Measurements from ENCODE around the gene HOOK2. TPM values are rescaled to one million over a fixed set of nuclear protein-coding genes. Genes with fewer than 3 reads are reported as not detected.

The HOOK2 gene
- total RNA-seq, 2 donors from 2014 or later, result 19.5 to 20.7 TPM

DNA sequence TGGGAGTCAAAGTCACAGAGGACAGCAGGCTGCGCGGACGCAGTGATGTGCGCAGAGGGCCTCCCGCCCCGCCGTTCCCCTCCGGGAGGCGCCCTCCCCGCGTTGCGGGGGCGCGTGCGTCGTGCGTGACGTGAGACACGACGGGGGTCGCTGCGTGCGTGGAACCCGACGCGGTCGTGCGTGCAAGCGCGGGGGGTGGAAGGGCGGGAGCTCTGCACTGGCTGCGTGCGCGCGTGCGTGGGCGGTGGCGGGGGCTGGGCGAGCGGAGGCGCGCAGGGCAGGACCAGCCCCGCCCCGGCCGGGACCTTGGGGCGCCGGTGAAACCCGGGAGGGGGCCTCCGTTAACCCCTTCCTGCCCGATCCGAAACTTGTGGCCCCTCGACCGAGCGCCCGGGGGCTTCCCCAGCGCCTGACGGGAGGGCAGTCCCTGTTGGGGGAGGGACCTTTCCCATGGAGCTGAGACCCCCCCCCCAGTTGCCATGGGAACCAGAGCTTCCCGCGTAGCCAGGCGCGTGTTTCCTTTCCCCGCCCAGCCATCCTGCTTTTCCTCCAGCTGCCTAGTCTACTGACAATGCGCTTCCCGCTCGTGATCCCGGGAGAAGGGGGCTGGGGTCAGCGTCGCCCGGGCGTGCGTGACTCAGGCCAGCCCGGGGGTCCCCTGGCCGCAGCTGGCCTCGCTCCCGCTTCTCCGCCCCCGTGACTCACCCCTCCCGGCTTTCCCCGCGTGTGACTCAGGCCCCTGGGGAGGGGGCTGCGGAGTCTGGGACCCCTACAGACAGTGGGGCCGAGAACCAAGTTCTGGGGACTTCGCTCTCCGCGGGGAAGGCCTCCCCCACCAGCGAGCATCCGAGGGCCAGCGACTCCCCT, 7.3 kb upstream of the HOOK2 start:
- Mint-ChIP-seq H3K27me3 (no peaks in the 10 kb centered on the region), H3K36me3 (no peaks in the 10 kb centered on the region), H3K4me3 (peak overlapping the region; percentile 84), H3K27ac (peak overlapping the region in 1 of 2 donors; percentile 81), H3K9me3 (no peaks in the 10 kb centered on the region), H3K4me1 (ENCODE audit: low read depth in 2 of 2) (peaks cover 21 to 25% of the 10 kb centered on the region in 2 donors)
- DNase-seq (ENCODE audit: low spot score), result peak; percentile 92
- peak; percentile 73 to 83 for ATAC-seq

DNA sequence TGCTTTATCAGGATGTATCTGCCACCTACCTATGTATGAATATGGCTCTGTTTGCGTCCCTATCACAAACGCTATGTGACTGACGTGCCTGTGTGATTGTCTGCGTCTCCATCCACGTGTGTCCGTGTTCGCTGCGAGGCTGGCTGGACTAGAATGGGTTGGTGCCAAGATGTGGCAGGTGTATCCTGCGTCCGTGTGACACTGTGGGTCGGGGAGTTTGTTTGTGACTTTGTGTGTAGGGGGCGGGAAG, 6.7 kb upstream of the HOOK2 start:
- DNase-seq (ENCODE audit: low spot score) (no peak), ATAC-seq (no peak)
- no peaks in the 10 kb centered on the region for H3K27me3 Mint-ChIP-seq
- peak overlapping the region in 1 of 2 donors; percentile 81 for H3K27ac Mint-ChIP-seq
- H3K9me3 Mint-ChIP-seq, result no peaks in the 10 kb centered on the region
- peaks cover 25 to 26% of the 10 kb centered on the region in 2 donors for H3K4me1 Mint-ChIP-seq (ENCODE audit: low read depth in 2 of 2)
- H3K36me3 Mint-ChIP-seq, result no peaks in the 10 kb centered on the region
- H3K4me3 Mint-ChIP-seq, result peak overlapping the region; percentile 84

DNA sequence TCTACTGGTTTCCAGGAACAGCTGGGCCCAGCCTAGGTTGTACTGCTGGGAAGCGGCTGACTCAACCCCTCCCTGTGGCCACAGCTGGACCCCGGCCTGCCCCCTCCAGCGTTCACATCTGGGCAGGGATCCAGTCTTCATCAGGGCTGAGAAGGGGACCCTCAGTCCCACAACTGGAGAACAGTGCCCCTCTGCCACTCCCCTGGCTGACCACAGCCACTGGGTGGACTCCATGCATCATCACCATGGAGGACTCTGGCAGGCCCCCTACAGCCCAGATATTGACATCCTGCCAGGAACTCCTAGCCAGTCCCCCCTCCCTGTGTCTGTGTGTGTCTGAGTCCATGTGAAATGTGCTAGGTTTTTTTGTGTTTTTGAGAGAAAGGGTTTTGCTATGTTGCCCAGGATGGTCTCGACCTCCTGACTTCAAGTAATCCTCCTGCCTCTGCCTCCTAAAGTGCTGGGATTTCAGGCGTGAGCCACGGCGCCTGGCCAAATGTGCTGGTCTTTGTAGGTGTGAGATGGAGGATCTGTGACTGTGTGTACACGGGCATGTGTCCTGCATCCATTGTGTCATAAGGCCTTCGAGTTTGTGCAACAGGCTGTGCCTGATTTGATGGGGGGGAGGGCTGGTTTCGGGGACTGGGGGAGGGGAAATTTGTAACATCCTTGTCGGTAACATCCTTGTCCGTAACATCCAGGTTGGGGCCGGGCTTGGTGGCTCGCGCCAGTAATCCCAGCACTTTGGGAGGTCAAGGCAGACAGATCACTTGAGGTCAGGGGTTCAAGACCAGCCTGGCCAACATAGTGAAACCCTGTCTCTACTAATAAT, 4.0 kb upstream of the HOOK2 start:
- no peaks in the 10 kb centered on the region for H3K27me3 Mint-ChIP-seq
- H3K36me3 Mint-ChIP-seq, result no peaks in the 10 kb centered on the region

DNA sequence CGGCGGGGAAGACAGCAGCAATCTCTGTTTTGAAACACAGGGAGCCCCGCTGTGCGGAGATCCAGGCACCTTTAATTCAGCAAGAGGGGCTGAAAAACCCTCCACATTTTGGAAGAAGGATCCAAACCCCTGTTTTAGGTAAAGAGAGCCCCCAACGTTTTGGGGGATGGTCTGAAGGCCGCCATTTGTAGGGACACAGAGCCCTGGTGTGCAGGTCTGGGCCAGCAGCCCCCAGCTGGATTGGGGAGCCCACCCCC, 3.5 kb upstream of the HOOK2 start:
- Mint-ChIP-seq H3K4me3 (peak overlapping the region; percentile 92), H3K27me3 (no peaks in the 10 kb centered on the region), H3K27ac (peak overlapping the region; percentile 82 to 92), H3K4me1 (ENCODE audit: low read depth in 2 of 2) (peaks cover 26 to 29% of the 10 kb centered on the region in 2 donors), H3K36me3 (no peaks in the 10 kb centered on the region), H3K9me3 (no peaks in the 10 kb centered on the region)
- ATAC-seq (no peak), DNase-seq (ENCODE audit: low spot score) (no peak)

More for the DNA sequence above, 4.0 kb upstream of the HOOK2 start:
- no peak for ATAC-seq
- no peak for DNase-seq (ENCODE audit: low spot score)
- peaks cover 25 to 28% of the 10 kb centered on the region in 2 donors for H3K4me1 Mint-ChIP-seq (ENCODE audit: low read depth in 2 of 2)
- peak overlapping the region; percentile 92 for H3K4me3 Mint-ChIP-seq
- no peaks in the 10 kb centered on the region for H3K9me3 Mint-ChIP-seq
- H3K27ac Mint-ChIP-seq, result peak overlapping the region; percentile 82 to 92

DNA sequence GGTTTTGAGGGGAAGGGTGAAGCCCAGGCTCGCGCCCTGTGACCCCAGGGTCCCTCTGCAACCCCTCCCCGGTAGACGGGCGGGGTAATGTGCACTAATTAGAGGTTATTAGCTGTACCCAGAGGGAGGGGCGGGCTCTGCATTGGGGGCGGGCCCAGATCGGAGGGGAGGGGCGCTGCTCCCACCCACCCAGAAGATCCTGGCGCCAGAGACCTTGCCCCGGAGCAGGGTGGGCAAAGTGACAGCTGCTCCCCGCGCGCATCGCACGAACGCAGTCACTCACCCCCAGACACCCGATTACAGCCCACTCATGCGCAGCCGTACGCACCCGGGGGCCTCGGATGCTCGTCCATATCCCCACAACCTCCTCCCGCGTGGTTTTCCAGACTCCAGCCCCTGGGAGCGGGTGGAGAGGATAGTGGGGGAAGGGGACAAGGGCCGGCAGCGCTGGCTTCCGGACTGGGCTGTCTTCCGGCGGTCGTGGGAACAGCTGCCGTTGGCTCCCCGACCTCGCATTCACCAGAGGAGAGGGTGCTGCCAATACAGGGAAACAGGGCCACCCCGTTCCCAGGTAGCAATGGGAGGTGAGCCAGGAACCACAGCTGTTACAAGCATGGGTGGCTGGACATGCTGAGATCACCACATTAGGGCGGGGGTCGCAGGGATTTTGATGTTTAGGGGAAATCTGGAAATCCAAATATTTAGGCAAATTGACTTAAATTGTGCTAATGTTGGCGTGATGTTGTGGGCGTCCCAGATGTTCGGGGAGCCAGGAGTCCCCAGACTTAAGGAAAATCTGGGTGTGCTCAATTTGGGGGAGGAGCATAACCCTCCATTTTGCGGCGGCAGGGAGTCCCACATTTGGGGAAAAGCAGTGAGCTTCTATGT, 2.9 kb upstream of the HOOK2 start:
- Mint-ChIP-seq H3K4me3 (peak overlapping the region; percentile 92), H3K27ac (peak overlapping the region; percentile 82 to 92), H3K36me3 (no peaks in the 10 kb centered on the region), H3K9me3 (no peaks in the 10 kb centered on the region), H3K27me3 (no peaks in the 10 kb centered on the region), H3K4me1 (ENCODE audit: low read depth in 2 of 2) (peaks cover 29 to 30% of the 10 kb centered on the region in 2 donors)
- peak; percentile 76 for DNase-seq (ENCODE audit: low spot score)
- no peak for ATAC-seq

DNA sequence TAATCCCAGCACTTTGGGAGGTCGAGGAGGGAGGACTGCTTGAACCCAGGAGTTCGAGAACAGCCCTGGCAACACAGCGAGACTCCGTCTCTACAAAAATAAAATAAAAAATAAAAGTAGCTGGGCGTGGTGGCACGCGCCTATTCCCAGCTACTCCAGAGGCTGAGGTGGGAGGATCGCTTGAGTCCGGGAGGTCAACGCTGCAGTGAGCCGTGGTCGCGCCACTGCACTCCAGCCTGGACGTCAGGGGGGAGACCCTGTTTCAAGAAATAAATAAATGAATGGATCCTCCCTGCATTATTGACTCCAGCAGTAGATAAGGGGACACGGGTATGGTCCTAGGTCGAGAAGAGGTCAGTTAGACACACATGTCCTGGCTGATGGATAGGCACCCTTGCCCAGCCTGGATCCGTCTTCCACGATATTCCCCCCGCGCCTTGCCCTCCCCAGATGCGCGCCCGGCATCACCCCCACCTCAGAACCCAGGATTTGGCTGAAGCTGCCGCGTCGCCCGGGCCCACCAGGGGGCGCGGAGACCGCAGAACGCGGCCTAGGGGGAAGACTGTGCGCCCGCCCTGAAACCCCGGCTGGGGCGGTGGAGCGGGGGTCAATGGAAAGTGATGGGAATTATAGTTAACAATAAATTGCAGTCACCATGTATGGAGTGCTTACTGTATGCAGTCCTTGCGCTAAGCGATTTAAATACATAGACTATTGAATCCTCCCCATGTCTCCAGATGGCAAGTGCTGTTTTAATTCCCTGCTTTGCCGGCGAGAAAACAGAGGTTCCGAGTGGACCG, 2.1 kb upstream of the HOOK2 start:
- Mint-ChIP-seq H3K9me3 (no peaks in the 10 kb centered on the region), H3K27me3 (no peaks in the 10 kb centered on the region), H3K4me3 (peak overlapping the region; percentile 92), H3K36me3 (no peaks in the 10 kb centered on the region), H3K27ac (peak overlapping the region; percentile 82 to 92), H3K4me1 (ENCODE audit: low read depth in 2 of 2) (peaks cover 29 to 30% of the 10 kb centered on the region in 2 donors)
- ATAC-seq (peak; percentile 56 to 65), DNase-seq (ENCODE audit: low spot score) (peak; percentile 87)

DNA sequence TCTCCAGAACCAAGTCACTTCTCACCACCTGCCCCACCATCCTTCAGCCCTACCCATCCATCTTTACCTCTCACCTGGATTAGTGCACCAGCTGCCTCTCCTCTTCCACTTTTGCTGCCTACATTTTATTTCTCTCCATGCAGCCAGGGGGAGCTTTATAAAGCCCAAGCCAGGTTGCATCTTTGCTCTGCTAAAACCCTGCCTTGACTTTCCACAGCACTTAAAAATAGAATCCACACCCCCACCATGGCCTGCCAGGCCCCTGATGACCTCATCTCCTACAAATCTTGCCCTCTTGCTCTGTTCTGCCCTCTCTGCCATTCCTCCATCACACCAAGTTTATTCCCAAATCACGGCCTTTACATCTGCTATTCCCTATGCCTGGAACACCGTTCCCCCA, 1.8 kb downstream of the HOOK2 start:
- no peak for ATAC-seq
- no peak overlapping the region for H3K27ac Mint-ChIP-seq
- no peak overlapping the region for H3K4me3 Mint-ChIP-seq
- no peaks in the 10 kb centered on the region for H3K27me3 Mint-ChIP-seq
- H3K36me3 Mint-ChIP-seq, result no peaks in the 10 kb centered on the region
- DNase-seq (ENCODE audit: low spot score), result no peak
- H3K9me3 Mint-ChIP-seq, result no peaks in the 10 kb centered on the region
- H3K4me1 Mint-ChIP-seq (ENCODE audit: low read depth in 2 of 2), result peaks cover 10 to 17% of the 10 kb centered on the region in 2 donors

DNA sequence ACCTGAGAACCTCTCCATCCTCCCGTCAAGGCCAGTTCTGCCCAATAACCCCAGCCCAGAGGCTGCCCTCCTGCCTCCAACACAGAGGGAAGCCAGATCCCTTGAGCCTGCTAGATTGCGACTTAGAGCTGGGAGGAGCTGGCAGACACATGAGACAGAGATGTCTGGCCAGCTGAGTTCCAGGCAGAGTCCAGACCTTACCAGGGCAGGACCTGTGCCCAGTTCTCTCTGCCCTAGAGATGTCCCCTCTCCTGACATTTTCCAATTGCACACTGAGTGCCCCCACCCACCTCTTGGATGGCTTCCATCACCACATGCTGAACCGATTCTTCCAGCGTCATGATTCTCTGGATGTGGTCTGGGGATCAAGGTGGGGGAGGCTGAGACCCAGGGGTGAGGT, 3.0 kb downstream of the HOOK2 start:
- Mint-ChIP-seq H3K27me3 (no peaks in the 10 kb centered on the region), H3K27ac (no peak overlapping the region), H3K36me3 (no peaks in the 10 kb centered on the region), H3K4me1 (ENCODE audit: low read depth in 2 of 2) (peaks cover 6 to 7% of the 10 kb centered on the region in 2 donors), H3K4me3 (no peak overlapping the region), H3K9me3 (no peaks in the 10 kb centered on the region)
- no peak for DNase-seq (ENCODE audit: low spot score)
- ATAC-seq, result no peak

DNA sequence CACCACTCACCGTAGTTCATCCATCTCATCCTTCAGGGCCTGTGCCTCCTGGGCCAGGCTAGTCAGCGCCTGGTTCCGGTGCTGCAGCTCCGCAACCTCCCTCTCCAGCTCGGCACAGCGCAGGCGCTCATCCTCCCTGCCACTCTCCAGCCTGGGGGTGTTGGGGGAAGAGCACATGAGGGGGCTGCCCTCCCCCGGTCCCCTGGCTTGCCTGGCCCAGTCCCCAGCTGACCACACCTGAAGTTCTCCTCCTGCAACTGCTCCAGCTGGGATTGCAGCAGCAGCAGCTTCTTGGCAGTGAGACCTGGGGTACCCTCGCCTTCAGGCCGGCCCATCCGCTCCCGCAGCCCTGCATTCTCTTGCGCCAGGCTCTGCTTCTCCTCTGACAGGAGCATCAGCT, 4.4 kb downstream of the HOOK2 start:
- Mint-ChIP-seq H3K27ac (no peak overlapping the region), H3K4me3 (no peak overlapping the region), H3K9me3 (no peaks in the 10 kb centered on the region), H3K36me3 (no peaks in the 10 kb centered on the region), H3K4me1 (ENCODE audit: low read depth in 2 of 2) (peaks cover 6% of the 10 kb centered on the region in 2 donors), H3K27me3 (no peaks in the 10 kb centered on the region)
- ATAC-seq, result no peak
- no peak for DNase-seq (ENCODE audit: low spot score)

DNA sequence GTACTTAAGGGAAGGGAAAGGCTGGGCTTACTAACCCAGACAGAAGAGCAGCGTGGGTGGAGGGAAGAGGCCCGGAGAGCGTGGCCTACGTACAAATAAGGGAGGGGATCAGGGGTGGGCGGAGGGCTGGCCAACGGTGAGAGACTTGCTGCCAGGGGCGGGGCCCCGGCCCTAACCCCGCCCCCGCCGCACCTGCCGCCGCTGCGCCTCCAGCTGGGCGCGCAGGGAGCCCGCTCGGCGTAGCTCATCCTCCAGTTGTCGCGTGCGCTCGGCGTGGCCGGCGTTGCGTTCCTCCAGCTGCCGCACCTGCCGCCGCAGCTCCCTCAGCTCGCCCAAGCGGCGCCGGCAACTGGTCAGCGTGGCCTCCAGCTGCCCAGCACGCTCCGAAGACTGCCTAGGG, 5.7 kb downstream of the HOOK2 start:
- Mint-ChIP-seq H3K4me1 (ENCODE audit: low read depth in 2 of 2) (peaks cover 6% of the 10 kb centered on the region in 2 donors), H3K9me3 (no peaks in the 10 kb centered on the region), H3K27ac (no peak overlapping the region), H3K27me3 (no peaks in the 10 kb centered on the region), H3K36me3 (no peaks in the 10 kb centered on the region), H3K4me3 (no peak overlapping the region)
- peak in 1 of 2 donors; percentile 25 for ATAC-seq
- DNase-seq (ENCODE audit: low spot score), result no peak

DNA sequence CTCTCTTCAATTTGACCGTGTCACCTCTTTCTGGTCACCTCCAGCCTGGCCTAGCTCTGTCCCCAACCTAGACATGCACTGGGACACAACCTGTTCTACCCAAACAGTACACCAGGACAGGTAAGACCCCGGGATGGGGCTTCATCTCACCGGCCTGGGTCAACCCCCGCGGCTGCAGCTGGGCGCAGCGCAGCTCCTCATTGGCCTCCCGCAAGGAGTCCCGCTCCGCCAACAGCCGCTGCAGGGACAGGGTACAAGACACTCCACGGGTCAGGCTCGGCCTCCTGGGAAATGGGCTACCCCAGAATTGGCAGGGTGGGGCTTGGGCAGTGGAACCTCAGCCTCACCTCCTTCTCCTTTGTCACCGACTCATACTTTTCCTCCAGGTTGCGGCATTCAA, 7.7 kb downstream of the HOOK2 start:
- H3K4me3 Mint-ChIP-seq, result no peak overlapping the region
- no peak for DNase-seq (ENCODE audit: low spot score)

DNA sequence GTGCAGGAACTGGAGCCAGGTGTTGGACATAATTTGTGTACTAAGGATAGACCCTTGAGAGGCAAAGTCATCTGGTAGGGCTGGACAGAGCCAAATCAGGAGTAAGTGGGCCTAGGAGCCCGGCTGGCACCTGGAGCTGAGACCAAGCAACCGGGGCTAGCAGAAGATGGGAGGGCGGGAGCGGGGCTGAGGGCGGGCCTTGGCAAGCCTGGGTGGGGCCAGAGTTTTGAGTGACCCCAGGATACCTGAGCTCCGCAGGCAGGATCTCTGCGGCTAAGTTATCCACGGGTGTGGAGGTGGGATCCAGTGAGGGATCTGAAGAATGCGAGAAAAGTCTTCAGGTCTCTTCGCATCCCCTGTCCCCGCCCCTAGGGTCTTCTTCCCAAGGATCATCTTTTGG, 8.2 kb downstream of the HOOK2 start:
- Mint-ChIP-seq H3K27ac (no peak overlapping the region), H3K4me1 (ENCODE audit: low read depth in 2 of 2) (no peaks in the 10 kb centered on the region), H3K27me3 (no peaks in the 10 kb centered on the region), H3K36me3 (no peaks in the 10 kb centered on the region), H3K4me3 (no peak overlapping the region), H3K9me3 (no peaks in the 10 kb centered on the region)
- DNase-seq (ENCODE audit: low spot score) (no peak), ATAC-seq (no peak)

More for the DNA sequence above, 7.7 kb downstream of the HOOK2 start:
- Mint-ChIP-seq H3K27ac (no peak overlapping the region), H3K4me1 (ENCODE audit: low read depth in 2 of 2) (no peaks in the 10 kb centered on the region), H3K36me3 (no peaks in the 10 kb centered on the region), H3K27me3 (no peaks in the 10 kb centered on the region), H3K9me3 (no peaks in the 10 kb centered on the region)
- no peak for ATAC-seq

DNA sequence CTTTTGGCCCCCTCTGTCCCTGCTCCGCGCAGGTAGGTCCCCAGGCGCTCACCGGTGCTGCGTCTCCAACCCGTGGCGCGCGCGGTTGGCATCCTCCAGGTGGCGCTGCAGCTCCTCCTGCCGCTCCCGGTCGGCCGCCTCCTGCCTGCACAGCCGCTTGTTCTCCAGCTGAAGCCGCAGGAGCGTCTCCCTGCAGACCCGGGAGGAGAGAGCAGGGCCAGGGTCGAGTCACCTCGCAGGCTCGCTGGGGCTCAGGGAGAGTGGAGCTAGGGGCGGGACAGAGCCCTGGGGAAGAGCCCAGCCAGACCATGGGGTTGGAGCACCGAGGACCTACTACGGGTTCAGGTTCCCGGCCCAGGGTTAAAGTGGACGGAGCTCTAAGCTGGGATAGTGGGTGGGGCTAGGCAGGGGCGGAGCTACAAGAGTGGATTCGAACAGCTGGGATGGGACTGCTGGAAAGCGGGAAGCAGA, 9.3 kb downstream of the HOOK2 start:
- ATAC-seq (peak; percentile 81 to 90), DNase-seq (ENCODE audit: low spot score) (peak; percentile 84)
- Mint-ChIP-seq H3K4me1 (ENCODE audit: low read depth in 2 of 2) (no peaks in the 10 kb centered on the region), H3K9me3 (no peaks in the 10 kb centered on the region), H3K4me3 (peak overlapping the region; percentile 27), H3K27me3 (no peaks in the 10 kb centered on the region), H3K27ac (no peak overlapping the region), H3K36me3 (no peaks in the 10 kb centered on the region)

All from natural killer cell treated with Interleukin-12 subunit alpha and Interleukin-12 subunit beta and Interleukin-15 and Interleukin-18, amount 100 ng/mL, for 72 hours (primary cell).